Measurements from ENCODE around the gene SLBP.

Gene SLBP

GRCh38 chr4:1755297-1755696, 43.2 kb upstream of the SLBP start:
- DNase-seq: no peak
- Histone ChIP-seq H3K4me3 (ENCODE audit: insufficient read depth, low read depth, low read length, poor library complexity, severe bottlenecking) (no peak overlapping the region), H3K36me3 (ENCODE audit: control insufficient read depth, insufficient read depth, low read length) (no peaks in the 10 kb centered on the region), H3K27ac (ENCODE audit: insufficient read depth, low read length, poor library complexity, severe bottlenecking) (no peak overlapping the region), H3K27me3 (replicated peaks; ENCODE audit: control insufficient read depth, insufficient read depth, low read length, poor library complexity, severe bottlenecking) (no peaks in the 10 kb centered on the region), H3K4me1 (ENCODE audit: control insufficient read depth, insufficient read depth, low read length, poor library complexity, severe bottlenecking) (peaks cover 11% of the 10 kb centered on the region), H3K9me3 (ENCODE audit: control insufficient read depth, low read length) (no peaks in the 10 kb centered on the region)

GRCh38 chr4:1754336-1754735, 42.2 kb upstream of the SLBP start:
- Histone ChIP-seq H3K27me3 (replicated peaks; ENCODE audit: control insufficient read depth, insufficient read depth, low read length, poor library complexity, severe bottlenecking) (no peaks in the 10 kb centered on the region), H3K4me1 (ENCODE audit: control insufficient read depth, insufficient read depth, low read length, poor library complexity, severe bottlenecking) (peaks cover 11% of the 10 kb centered on the region), H3K4me3 (ENCODE audit: insufficient read depth, low read depth, low read length, poor library complexity, severe bottlenecking) (no peak overlapping the region)

DNA sequence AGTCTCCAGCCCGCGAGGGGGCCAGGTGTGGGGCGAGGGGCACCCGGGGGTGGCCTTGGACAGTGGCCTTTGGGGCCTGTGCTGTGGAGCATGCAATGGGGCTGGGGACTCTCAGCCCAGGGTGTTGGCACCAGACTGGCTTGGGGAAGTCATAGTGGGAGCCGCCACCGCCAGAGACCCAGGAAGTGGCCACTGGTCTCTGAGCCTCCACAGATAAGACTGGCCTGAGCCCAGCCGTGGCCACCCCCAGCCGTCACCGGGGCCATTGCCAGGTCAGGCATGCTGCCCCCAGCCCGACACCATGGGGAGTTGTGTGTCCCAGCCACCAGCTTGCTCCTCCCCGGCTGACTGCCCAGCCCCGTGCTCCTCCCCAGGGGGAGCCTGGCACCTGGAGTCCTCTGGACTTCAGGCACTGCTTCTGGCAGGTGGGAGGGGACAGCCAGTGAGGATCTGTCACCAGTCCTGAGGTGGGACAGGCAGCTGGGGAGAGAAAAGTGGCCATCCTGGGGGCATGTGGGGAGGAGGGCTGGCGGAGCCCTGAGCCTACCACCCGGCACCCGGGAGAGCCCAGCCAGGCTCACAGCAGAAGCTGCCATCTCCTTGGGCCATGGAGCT, 41.7 kb upstream of the SLBP start:
- H3K27me3 ChIP-seq (replicated peaks; ENCODE audit: control insufficient read depth, insufficient read depth, low read length, poor library complexity, severe bottlenecking): no peaks in the 10 kb centered on the region
- H3K4me1 ChIP-seq (ENCODE audit: control insufficient read depth, insufficient read depth, low read length, poor library complexity, severe bottlenecking): peaks cover 11% of the 10 kb centered on the region
- no peak overlapping the region for H3K4me3 ChIP-seq (ENCODE audit: insufficient read depth, low read depth, low read length, poor library complexity, severe bottlenecking)

More at GRCh38 chr4:1754336-1754735, 42.2 kb upstream of the SLBP start:
- Histone ChIP-seq H3K36me3 (ENCODE audit: control insufficient read depth, insufficient read depth, low read length) (no peaks in the 10 kb centered on the region), H3K27ac (ENCODE audit: insufficient read depth, low read length, poor library complexity, severe bottlenecking) (no peak overlapping the region), H3K9me3 (ENCODE audit: control insufficient read depth, low read length) (no peaks in the 10 kb centered on the region)
- DNase-seq: no peak

DNA sequence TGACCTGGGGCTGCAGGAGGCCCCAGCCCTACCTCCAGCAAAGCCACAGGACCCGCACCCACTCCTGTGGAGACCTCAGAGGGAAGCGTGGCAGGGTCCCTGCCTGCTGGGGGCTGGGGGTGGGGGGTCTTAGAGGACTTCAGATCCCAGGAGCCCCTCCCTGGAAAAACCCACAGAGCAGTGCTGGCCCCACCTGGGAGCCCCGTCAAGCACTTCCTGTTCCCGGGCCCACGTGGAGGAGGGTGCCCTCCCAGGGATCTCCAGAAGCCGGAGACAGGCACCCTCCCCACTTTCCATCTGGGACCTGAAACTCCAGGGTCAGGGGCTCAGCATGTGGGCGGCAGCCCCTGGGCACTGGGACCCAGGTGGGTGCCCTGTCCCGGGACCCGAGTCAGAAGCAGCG, 41.2 kb upstream of the SLBP start:
- Histone ChIP-seq H3K27me3 (replicated peaks; ENCODE audit: control insufficient read depth, insufficient read depth, low read length, poor library complexity, severe bottlenecking) (no peaks in the 10 kb centered on the region), H3K4me3 (ENCODE audit: insufficient read depth, low read depth, low read length, poor library complexity, severe bottlenecking) (no peak overlapping the region), H3K27ac (ENCODE audit: insufficient read depth, low read length, poor library complexity, severe bottlenecking) (no peak overlapping the region), H3K36me3 (ENCODE audit: control insufficient read depth, insufficient read depth, low read length) (no peaks in the 10 kb centered on the region), H3K9me3 (ENCODE audit: control insufficient read depth, low read length) (no peaks in the 10 kb centered on the region), H3K4me1 (ENCODE audit: control insufficient read depth, insufficient read depth, low read length, poor library complexity, severe bottlenecking) (peaks cover 15% of the 10 kb centered on the region)
- DNase-seq: no peak

More for the DNA sequence above, 41.7 kb upstream of the SLBP start:
- H3K36me3 ChIP-seq (ENCODE audit: control insufficient read depth, insufficient read depth, low read length): no peaks in the 10 kb centered on the region
- H3K27ac ChIP-seq (ENCODE audit: insufficient read depth, low read length, poor library complexity, severe bottlenecking): no peak overlapping the region
- no peak for DNase-seq
- H3K9me3 ChIP-seq (ENCODE audit: control insufficient read depth, low read length): no peaks in the 10 kb centered on the region

- Histone ChIP-seq H3K27ac (ENCODE audit: insufficient read depth, low read length, poor library complexity, severe bottlenecking) (no peak overlapping the region), H3K36me3 (ENCODE audit: control insufficient read depth, insufficient read depth, low read length) (no peaks in the 10 kb centered on the region), H3K4me1 (ENCODE audit: control insufficient read depth, insufficient read depth, low read length, poor library complexity, severe bottlenecking) (peaks cover 16% of the 10 kb centered on the region), H3K9me3 (ENCODE audit: control insufficient read depth, low read length) (no peaks in the 10 kb centered on the region), H3K4me3 (ENCODE audit: insufficient read depth, low read depth, low read length, poor library complexity, severe bottlenecking) (no peak overlapping the region), H3K27me3 (replicated peaks; ENCODE audit: control insufficient read depth, insufficient read depth, low read length, poor library complexity, severe bottlenecking) (no peaks in the 10 kb centered on the region)
- DNase-seq: no peak
These were observed 40.3 kb upstream of the SLBP start for GRCh38 chr4:1752284-1753041.

DNA sequence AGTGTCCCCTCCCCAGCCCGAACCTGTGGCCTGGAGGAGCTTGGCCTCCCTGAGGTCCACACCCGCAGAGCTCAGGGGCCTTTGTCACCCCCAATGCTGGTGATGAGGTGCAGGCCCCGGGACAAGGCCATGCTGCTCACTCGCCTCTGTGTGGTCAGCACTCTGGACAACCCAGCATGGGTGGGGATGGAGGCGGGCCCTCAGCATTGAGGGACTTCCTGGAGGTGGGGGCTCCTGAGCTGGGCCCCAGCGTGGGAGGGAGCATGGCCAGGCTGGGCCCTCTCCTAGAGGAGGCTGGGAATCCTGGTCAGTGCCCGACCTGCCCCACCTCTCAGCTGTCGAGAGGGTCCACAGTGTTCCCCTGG, 39.8 kb upstream of the SLBP start:
- no peak overlapping the region for H3K27ac ChIP-seq (ENCODE audit: insufficient read depth, low read length, poor library complexity, severe bottlenecking)
- no peaks in the 10 kb centered on the region for H3K27me3 ChIP-seq (replicated peaks; ENCODE audit: control insufficient read depth, insufficient read depth, low read length, poor library complexity, severe bottlenecking)
- H3K4me3 ChIP-seq (ENCODE audit: insufficient read depth, low read depth, low read length, poor library complexity, severe bottlenecking): no peak overlapping the region

GRCh38 chr4:1751155-1751918, 39.2 kb upstream of the SLBP start:
- H3K4me1 ChIP-seq (ENCODE audit: control insufficient read depth, insufficient read depth, low read length, poor library complexity, severe bottlenecking): peaks cover 16% of the 10 kb centered on the region
- H3K9me3 ChIP-seq (ENCODE audit: control insufficient read depth, low read length): no peaks in the 10 kb centered on the region

More for the DNA sequence above, 39.8 kb upstream of the SLBP start:
- H3K4me1 ChIP-seq (ENCODE audit: control insufficient read depth, insufficient read depth, low read length, poor library complexity, severe bottlenecking): peaks cover 16% of the 10 kb centered on the region
- no peaks in the 10 kb centered on the region for H3K9me3 ChIP-seq (ENCODE audit: control insufficient read depth, low read length)
- no peak for DNase-seq
- H3K36me3 ChIP-seq (ENCODE audit: control insufficient read depth, insufficient read depth, low read length): no peaks in the 10 kb centered on the region

GRCh38 chr4:1750381-1751154, 38.4 kb upstream of the SLBP start:
- Histone ChIP-seq H3K27me3 (replicated peaks; ENCODE audit: control insufficient read depth, insufficient read depth, low read length, poor library complexity, severe bottlenecking) (no peaks in the 10 kb centered on the region), H3K4me3 (ENCODE audit: insufficient read depth, low read depth, low read length, poor library complexity, severe bottlenecking) (no peak overlapping the region), H3K27ac (ENCODE audit: insufficient read depth, low read length, poor library complexity, severe bottlenecking) (no peak overlapping the region), H3K4me1 (ENCODE audit: control insufficient read depth, insufficient read depth, low read length, poor library complexity, severe bottlenecking) (peaks cover 16% of the 10 kb centered on the region), H3K36me3 (ENCODE audit: control insufficient read depth, insufficient read depth, low read length) (no peaks in the 10 kb centered on the region), H3K9me3 (ENCODE audit: control insufficient read depth, low read length) (no peaks in the 10 kb centered on the region)
- DNase-seq: no peak

More at GRCh38 chr4:1751155-1751918, 39.2 kb upstream of the SLBP start:
- Histone ChIP-seq H3K27me3 (replicated peaks; ENCODE audit: control insufficient read depth, insufficient read depth, low read length, poor library complexity, severe bottlenecking) (no peaks in the 10 kb centered on the region), H3K4me3 (ENCODE audit: insufficient read depth, low read depth, low read length, poor library complexity, severe bottlenecking) (no peak overlapping the region), H3K36me3 (ENCODE audit: control insufficient read depth, insufficient read depth, low read length) (no peaks in the 10 kb centered on the region), H3K27ac (ENCODE audit: insufficient read depth, low read length, poor library complexity, severe bottlenecking) (no peak overlapping the region)
- no peak for DNase-seq

DNA sequence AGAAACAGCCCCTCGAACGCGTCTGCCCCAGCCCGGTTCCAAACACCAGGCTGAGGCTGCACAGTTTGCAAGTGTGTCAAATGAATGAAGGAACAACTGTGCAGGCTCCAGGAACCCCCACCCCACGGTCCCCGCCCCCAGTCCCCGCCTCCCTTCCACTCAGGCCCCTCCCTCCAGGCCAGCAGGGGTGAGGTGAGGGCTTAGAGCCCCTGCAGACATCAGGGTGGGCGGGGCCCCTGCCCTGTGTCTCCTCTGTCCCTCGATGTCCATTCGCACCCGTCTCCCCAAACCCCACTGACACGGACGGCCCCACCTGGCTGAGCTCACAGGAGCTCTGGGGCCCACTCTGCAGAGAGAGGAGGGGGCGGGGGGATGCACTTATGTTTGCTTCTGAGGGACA, 37.7 kb upstream of the SLBP start:
- H3K27ac ChIP-seq (ENCODE audit: insufficient read depth, low read length, poor library complexity, severe bottlenecking): no peak overlapping the region
- DNase-seq: no peak
- H3K36me3 ChIP-seq (ENCODE audit: control insufficient read depth, insufficient read depth, low read length): no peaks in the 10 kb centered on the region
- no peaks in the 10 kb centered on the region for H3K27me3 ChIP-seq (replicated peaks; ENCODE audit: control insufficient read depth, insufficient read depth, low read length, poor library complexity, severe bottlenecking)
- H3K4me3 ChIP-seq (ENCODE audit: insufficient read depth, low read depth, low read length, poor library complexity, severe bottlenecking): no peak overlapping the region
- no peaks in the 10 kb centered on the region for H3K9me3 ChIP-seq (ENCODE audit: control insufficient read depth, low read length)
- peaks cover 16% of the 10 kb centered on the region for H3K4me1 ChIP-seq (ENCODE audit: control insufficient read depth, insufficient read depth, low read length, poor library complexity, severe bottlenecking)
